Fibroblast of peridontal ligament (primary cell): ENCODE measurements around the gene PET100.

Experiments
- DNase-seq: peaks from one replicate; pipeline ENCODE4 v3.0.0-alpha.2; 2010; ENCODE audit errors: extremely low read depth

PET100 gene

DNA sequence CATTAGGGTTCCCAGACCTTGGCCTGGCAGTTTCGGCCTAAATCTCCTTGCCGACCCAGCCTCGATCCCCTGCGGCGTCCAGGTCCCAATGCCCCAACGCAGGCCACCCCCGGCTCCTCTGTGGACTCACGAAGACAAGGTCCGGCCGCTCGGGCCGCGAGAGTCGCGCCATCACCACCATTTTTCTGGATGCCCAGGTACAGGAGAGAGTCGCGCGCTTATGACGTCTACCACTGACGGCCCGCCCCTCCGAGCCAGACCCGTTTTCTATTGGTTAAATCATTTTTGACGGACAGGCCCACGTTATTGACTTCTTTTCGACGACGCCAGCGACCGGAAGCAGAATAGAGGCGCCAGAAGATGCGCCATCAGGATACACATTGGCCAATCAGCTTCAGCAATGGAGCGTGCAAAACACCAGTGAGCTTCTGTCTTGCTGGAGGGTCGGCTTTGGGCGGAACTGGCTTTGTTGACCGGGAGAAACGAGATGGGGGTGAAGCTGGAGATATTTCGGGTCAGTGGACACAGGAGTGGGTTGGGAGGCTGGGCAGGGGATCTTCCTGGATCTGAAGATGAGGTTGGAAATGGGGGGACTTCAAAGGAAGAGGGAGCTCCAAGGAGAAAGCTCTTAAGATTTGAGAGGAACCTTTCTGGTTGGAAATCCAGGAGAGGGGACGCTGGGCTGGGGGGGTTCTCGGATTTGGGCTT lies at the start of gene PET100, which contains the start of gene XAB2:
Gene PET100, plus strand, starts transcription at position 447 of the 708 bp plus-strand sequence. Its CDS starts 41 bp downstream, at position 488.
Gene XAB2, minus strand, starts transcription at position 199 of the 708 bp plus-strand sequence. Its CDS starts 18 bp downstream, at position 181.
- peak; percentile 99 for DNase-seq

GRCh38 chr19:7582446-7582845 lies 47.1 kb upstream of the PET100 start:
- DNase-seq = no peak

- no peak for DNase-seq
Measured at GRCh38 chr19:7589822-7590221, 39.8 kb upstream of the PET100 start.

- DNase-seq = no peak
Measured at GRCh38 chr19:7590256-7590655, 39.3 kb upstream of the PET100 start.

GRCh38 chr19:7595466-7596133 lies 34.0 kb upstream of the PET100 start, which contains the start of gene CAMSAP3:
CAMSAP3 (plus strand) TSS chr19:7595863; CDS start chr19:7596003, 140 bp downstream.
- DNase-seq = peak; percentile 38

- no peak for DNase-seq
Measured at GRCh38 chr19:7596211-7596937, 33.2 kb upstream of the PET100 start.

- DNase-seq = no peak
Measured at GRCh38 chr19:7597689-7598088, 31.9 kb upstream of the PET100 start.

GRCh38 chr19:7598180-7598579 lies 31.4 kb upstream of the PET100 start:
- DNase-seq = no peak

GRCh38 chr19:7600721-7601120 lies 28.9 kb upstream of the PET100 start:
- no peak for DNase-seq

- DNase-seq = no peak
Measured at GRCh38 chr19:7602240-7602934, 27.2 kb upstream of the PET100 start.

DNA sequence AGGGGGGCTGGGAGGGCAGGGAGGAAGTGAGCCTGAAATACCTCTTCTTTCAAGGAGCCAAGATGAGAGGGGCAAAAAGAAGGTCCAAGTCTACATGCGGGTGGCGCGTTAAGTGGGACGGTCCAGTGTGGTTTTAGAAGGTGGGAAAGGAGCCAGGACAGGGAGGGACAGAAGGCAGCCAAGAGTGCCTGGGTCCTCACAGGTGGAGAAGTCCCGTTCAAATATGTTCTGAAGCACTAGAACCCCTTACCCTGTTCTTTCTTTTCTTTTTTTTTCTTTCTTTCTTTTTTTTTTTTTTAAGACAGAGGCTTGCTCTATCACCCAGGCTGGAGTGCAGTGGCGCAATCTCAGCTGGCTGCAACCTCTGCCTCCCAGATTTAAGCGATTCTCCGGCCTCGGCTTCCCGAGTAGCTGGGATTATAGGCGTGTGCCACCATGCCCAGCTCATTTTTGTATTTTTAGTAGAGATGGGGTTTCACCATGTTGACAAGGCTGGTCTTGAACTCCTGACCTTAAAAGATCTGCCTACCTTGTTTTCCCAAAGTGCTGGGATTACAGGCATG lies 26.6 kb upstream of the PET100 start:
- DNase-seq = no peak

- no peak for DNase-seq
Measured at GRCh38 chr19:7603919-7604318, 25.7 kb upstream of the PET100 start.

DNA sequence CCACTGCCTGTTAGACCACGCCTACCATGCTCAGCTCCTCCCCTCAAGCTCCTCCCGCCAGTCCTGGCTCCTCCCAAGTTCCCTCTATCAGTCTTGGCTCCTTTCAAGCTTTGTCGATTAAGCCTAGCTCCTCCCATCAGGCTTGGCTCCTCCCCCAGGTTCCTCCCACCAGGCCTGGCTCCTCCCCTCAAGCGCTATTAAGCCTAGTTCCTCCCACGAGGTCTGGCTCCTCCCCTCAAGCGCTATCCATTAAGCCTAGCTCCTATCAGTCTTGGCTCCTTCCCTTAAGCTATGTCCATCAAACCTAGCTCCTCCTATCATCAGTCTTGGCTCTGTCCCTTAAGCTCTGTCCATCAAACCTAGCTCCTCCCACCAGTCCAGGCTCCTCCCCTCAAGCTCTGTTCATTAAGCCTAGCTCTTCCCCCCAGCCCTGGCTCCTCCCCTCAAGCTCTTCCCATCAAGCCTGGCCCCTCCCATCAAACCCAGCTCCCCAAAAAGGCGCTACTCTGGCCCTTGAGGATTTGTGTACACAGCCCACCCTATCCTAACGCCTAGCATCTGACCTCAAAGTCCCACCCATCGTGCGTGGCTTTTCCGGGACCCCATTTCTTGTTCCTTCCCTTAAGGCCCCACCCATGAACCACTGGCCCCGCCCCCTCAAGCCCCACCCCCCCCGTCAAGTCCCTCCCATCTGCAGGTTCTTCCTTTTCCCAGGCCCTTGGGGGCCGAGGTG lies 23.9 kb upstream of the PET100 start:
- no peak for DNase-seq

GRCh38 chr19:7606289-7606688 lies 23.3 kb upstream of the PET100 start:
- no peak for DNase-seq

GRCh38 chr19:7607212-7607873 lies 22.2 kb upstream of the PET100 start:
- DNase-seq = no peak

- no peak for DNase-seq
Measured at GRCh38 chr19:7607874-7608560, 21.6 kb upstream of the PET100 start.

DNA sequence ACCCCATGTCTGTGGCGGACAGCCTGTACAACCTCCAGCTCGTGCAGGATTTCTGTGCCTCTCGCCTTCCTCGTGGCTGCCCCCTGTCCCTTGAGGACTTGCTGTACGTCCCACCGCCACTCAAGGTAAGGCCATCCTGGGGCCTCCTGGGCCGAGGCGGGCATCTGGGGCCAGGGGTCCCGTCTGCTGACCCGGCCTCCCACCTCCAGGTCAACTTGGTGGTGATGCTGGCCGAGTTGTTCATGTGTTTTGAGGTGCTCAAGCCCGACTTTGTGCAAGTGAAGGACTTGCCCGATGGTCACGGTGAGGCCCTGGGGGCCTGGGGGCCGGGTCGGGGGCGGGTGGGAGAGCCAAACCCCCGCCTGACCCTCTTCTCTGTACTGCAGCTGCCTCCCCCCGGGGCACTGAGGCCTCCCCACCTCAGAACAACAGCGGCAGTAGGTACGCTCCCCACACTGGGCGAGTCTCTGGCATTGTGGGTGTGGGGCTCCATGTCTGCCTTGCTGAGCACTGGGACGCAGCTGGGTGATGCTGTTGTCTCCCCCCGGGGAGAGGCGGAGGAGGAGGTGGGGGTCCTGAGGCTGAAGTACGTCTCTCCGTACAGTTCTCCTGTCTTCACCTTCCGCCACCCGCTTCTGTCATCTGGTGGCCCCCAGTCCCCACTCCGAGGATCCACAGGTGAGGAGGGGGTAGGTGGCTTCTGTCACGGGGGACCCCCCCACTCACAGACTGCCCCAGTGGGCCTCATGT lies 18.9 kb upstream of the PET100 start:
- no peak for DNase-seq

- no peak for DNase-seq
Measured at GRCh38 chr19:7611541-7612279, 17.9 kb upstream of the PET100 start.
